Esophagus muscularis mucosa (tissue), 3 donors: Measurements from ENCODE around the gene MICAL3.

Experiments used
- EP300 ChIP-seq: sonication (generic); formaldehyde crosslinking; IDR thresholded peaks from one replicate; pipeline ENCODE4 v1.6.1; 2017; ENCODE audit warnings: antibody characterized with exemption
- POLR2A ChIP-seq: fragments of 450-650 bp; IDR thresholded peaks from one replicate; pipeline ENCODE4 v1.6.1; 2017; ENCODE audit warnings: antibody characterized with exemption, moderate library complexity, mild to moderate bottlenecking, low read depth
- POLR2AphosphoS5 ChIP-seq, 2 donors: sonication (generic); formaldehyde crosslinking; IDR thresholded peaks; one replicate each; pipeline ENCODE4 v1.6.1; 2017; ENCODE audit warnings: antibody characterized with exemption in 2 of 2

DNA sequence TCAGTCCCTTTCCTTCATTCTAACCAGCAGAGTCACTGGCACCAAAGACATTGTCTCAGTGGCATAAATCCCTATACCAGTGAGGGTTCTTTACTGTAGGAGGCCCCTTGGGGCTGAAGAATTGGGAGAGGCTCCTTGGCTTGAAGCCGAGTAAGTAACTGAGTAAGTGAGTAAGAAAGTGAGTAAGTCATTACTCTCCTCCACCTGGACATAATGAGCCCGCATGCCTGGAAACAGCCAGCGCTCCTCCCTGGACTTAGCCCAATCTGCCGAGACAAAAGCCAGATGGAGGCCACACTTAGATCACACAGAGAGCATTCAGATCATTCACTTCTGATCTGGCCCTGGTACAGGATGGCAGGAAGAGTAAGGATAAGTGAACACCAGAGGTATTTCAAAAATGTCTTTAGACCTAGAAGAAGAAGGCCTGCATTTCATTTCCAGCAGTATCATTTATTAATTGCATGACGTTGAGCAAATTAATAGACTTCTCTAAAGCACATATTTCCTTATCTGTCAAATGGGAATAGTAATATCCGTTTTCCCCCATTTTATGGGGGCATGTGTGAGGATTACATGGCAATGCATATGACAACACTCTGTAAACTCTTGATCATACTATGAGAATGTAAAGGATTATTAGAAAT lies 8.2 kb upstream of the MICAL3 start:
- peak; percentile 62 to 75 for TF ChIP-seq POLR2AphosphoS5 (IDR thresholded peaks at IDR 0.05)
- no peak for TF ChIP-seq POLR2A
- TF ChIP-seq EP300 = no peak
